Tibial nerve (tissue), 4 donors: ENCODE data around the gene ATG12. TPM values are rescaled to one million over a fixed set of nuclear protein-coding genes. Genes with fewer than 3 reads are reported as not detected.
A peak's percentile ranks its signal among the peaks of the same experiment; 100 is the strongest.

Experiments
- DNase-seq, 2 donors: peaks; one replicate each; pipeline ENCODE4 v3.0.0-alpha.2; 2019; ENCODE audit warnings: low spot score in 2 of 2
- H3K27ac ChIP-seq, 4 donors: fragments of 200-600 bp; sonication (generic) in 3 of 4; one replicate each; pipeline ENCODE4 v1.5.1; 2017 to 2019; ENCODE audit warnings: mild to moderate bottlenecking in 1 of 4
- H3K27me3 ChIP-seq, 2 donors: fragments of 200-600 bp; sonication (generic) in 1 of 2; one replicate each; pipeline versions ENCODE4 v1.5.1 to v1.6.0; 2017 to 2019
- H3K36me3 ChIP-seq, 3 donors: fragments of 200-600 bp; sonication (generic); one replicate each; pipeline ENCODE4 v1.5.1; 2018 to 2019
- H3K4me1 ChIP-seq, 4 donors: fragments of 200-600 bp; sonication (generic) in 3 of 4; one replicate each; pipeline ENCODE4 v1.5.1; 2017 to 2019
- H3K4me3 ChIP-seq, 4 donors: fragments of 200-600 bp; sonication (generic) in 3 of 4; one replicate each; pipeline ENCODE4 v1.5.1; 2017 to 2019; ENCODE audit warnings: mild to moderate bottlenecking in 1 of 4, moderate library complexity in 1 of 4
- H3K9me3 ChIP-seq, 4 donors: fragments of 200-600 bp; sonication (generic) in 3 of 4; one replicate each; pipeline ENCODE4 v1.5.1; 2017 to 2019
- EP300 ChIP-seq, 2 donors: sonication (generic); formaldehyde crosslinking; IDR thresholded peaks; one replicate each; pipeline ENCODE4 v1.6.1; 2017; ENCODE audit warnings: antibody characterized with exemption in 2 of 2, mild to moderate bottlenecking in 1 of 2
- POLR2A ChIP-seq, 2 donors: fragments of 450-650 bp; IDR thresholded peaks; one replicate each; pipeline ENCODE4 v1.6.1; 2017; ENCODE audit warnings: antibody characterized with exemption in 2 of 2, mild to moderate bottlenecking in 2 of 2, moderate library complexity in 2 of 2
- WGBS, 2 donors: methylation state at CpG; one replicate each; pipeline ENCODE4 v1.1.5; 2018; 5-methylcytosine and 5-hydroxymethylcytosine counted together
- total RNA-seq, 4 donors: library from RNA; depleted of rRNA; stranded (reverse); fragments of >200 nt; gene quantifications; one replicate each; pipeline ENCODE4 v1.1.0, GENCODE V29; 2016
- TF ChIP-seq, protein P1 (sequence below), 5 experiments: fragments of 200-600 bp in 3 of 5; fragments of 450-650 bp in 2 of 5; sonication (generic) in 3 of 5; IDR thresholded peaks; one replicate each; pipeline ENCODE4 v1.5.1; 2016 to 2019; ENCODE audit warnings: antibody characterized with exemption in 5 of 5, mild to moderate bottlenecking in 3 of 5, moderate library complexity in 2 of 5

The ATG12 gene
- total RNA-seq, 4 donors from 2014 or later, result 36.0 to 68.1 (median 49.7) TPM

DNA sequence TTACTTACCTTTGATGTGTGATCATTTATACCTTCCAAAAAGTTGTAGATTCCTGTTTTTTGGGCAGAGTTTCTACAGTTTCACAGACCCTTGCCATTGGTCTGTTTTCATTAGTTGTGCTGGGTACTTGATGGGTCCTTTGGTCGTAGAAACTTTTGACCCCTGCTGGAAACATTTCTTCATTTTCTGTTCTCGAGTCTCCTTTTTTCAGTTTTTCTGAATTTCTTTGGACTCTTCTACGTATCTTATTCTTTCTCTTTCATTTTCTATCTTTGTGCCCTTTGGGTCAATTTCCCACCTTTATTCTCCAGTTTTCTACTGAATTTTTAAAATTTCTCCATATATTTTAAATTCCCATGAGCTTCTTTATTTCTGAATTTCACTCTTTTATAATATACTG lies 17.0 kb upstream of the ATG12 start:
- Histone ChIP-seq H3K27me3 (no peaks in the 10 kb centered on the region), H3K4me1 (peaks cover 4 to 43% (median 17%) of the 10 kb centered on the region in 4 donors), H3K4me3 (no peak overlapping the region), H3K36me3 (no peaks in the 10 kb centered on the region), H3K9me3 (peaks cover 0 to 2% (median 0%) of the 10 kb centered on the region in 4 donors), H3K27ac (no peak overlapping the region)
- DNase-seq, result no peak
- TF ChIP-seq, protein P1, sequence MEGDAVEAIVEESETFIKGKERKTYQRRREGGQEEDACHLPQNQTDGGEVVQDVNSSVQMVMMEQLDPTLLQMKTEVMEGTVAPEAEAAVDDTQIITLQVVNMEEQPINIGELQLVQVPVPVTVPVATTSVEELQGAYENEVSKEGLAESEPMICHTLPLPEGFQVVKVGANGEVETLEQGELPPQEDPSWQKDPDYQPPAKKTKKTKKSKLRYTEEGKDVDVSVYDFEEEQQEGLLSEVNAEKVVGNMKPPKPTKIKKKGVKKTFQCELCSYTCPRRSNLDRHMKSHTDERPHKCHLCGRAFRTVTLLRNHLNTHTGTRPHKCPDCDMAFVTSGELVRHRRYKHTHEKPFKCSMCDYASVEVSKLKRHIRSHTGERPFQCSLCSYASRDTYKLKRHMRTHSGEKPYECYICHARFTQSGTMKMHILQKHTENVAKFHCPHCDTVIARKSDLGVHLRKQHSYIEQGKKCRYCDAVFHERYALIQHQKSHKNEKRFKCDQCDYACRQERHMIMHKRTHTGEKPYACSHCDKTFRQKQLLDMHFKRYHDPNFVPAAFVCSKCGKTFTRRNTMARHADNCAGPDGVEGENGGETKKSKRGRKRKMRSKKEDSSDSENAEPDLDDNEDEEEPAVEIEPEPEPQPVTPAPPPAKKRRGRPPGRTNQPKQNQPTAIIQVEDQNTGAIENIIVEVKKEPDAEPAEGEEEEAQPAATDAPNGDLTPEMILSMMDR (IDR thresholded peaks at IDR 0.05), result no peak
- TF ChIP-seq EP300 (IDR thresholded peaks at IDR 0.05) (no peak), POLR2A (IDR thresholded peaks at IDR 0.05) (no peak)
- WGBS, 2 donors, result 59 to 69% methylated on average over 3 of the region's 3 CpGs

DNA sequence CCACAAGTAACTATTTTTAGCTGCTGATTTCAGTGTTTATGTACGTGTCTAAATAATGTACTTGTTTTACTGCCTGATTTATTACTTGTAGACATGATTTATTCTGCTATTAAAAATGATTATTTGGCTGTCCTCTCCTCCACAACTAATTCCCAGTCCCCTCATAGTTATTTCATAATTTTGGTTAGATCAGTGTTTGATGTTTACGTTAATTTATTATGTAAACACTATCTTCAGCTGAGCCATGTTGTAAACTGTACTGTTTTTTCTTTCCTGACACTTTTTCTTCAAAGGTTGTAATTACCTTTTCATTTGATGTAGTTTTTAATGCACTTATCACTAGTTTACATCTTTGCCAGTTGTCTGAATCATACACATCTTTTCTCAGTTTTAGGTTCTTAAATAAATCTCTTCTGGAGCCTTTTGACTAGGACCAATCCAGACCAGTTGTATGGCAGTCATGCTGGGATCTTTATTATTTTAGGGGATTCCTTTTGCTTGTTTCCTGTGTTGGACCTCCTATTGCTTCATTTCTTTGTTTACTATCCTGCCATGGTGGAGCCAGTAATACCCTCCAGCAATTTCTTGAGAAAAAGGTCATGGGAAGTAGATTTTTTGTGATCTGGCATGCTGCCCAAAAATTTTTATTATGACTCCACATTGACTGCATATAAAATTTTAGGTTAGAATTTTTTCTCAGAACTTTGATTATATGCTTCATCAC lies 16.4 kb upstream of the ATG12 start:
- Histone ChIP-seq H3K9me3 (no peaks in the 10 kb centered on the region), H3K27me3 (no peaks in the 10 kb centered on the region), H3K36me3 (no peaks in the 10 kb centered on the region), H3K4me1 (peaks cover 4 to 43% (median 17%) of the 10 kb centered on the region in 4 donors), H3K27ac (peak overlapping the region in 1 of 4 donors; percentile 26), H3K4me3 (no peak overlapping the region)
- WGBS, 2 donors, result 45 to 51% methylated on average over 2 of the region's 2 CpGs
- TF ChIP-seq, protein P1 (IDR thresholded peaks at IDR 0.05), result no peak
- TF ChIP-seq EP300 (IDR thresholded peaks at IDR 0.05) (no peak), POLR2A (IDR thresholded peaks at IDR 0.05) (no peak)
- no peak for DNase-seq

DNA sequence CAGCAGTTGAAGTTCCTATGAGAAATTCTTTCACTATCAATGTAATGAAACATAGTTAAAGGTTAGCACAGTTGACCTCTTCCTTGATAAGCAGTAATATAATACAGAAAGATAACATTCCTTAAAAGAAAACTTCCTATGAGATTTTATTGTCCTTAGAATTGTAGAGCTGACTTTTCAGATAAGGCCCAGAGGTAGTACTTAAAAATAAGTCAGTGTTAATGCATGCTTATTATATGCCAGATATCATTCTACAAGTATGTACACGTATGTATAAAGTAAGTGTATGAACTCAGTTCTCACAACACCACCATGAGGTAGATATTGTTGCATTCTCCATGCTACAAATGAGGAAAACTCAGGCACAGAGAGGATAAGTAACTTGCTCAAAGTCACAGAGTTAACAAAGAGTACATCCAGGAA lies 15.7 kb upstream of the ATG12 start:
- 65 to 69% methylated on average over 1 of the region's 1 CpG for WGBS, 2 donors
- Histone ChIP-seq H3K4me3 (no peak overlapping the region), H3K36me3 (no peaks in the 10 kb centered on the region), H3K27ac (no peak overlapping the region), H3K9me3 (no peaks in the 10 kb centered on the region), H3K27me3 (no peaks in the 10 kb centered on the region), H3K4me1 (peaks cover 4 to 45% (median 17%) of the 10 kb centered on the region in 4 donors)
- TF ChIP-seq, protein P1 (IDR thresholded peaks at IDR 0.05), result no peak
- TF ChIP-seq POLR2A (IDR thresholded peaks at IDR 0.05) (no peak), EP300 (IDR thresholded peaks at IDR 0.05) (no peak)
- no peak for DNase-seq

DNA sequence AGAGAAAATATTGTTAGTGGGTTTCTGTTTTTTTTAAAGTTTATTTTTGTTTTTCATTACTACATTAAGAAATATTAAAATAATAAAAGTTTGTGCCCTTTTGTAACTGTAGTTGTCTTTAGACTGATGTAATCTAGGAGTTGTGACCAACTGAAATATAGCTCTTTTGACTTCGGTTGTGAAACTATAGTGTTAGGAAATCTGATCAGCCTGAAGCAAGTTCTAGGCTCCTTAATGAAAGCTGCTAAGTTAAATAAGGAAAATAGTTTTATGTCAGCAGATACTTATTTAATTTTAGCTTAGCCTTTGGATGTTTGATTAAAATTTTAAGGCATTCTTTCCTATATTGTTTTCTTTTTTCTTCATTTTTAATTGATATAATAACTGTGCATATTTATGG lies 14.6 kb upstream of the ATG12 start:
- DNase-seq, result no peak
- TF ChIP-seq POLR2A (IDR thresholded peaks at IDR 0.05) (no peak), EP300 (IDR thresholded peaks at IDR 0.05) (no peak)
- TF ChIP-seq, protein P1 (IDR thresholded peaks at IDR 0.05), result no peak
- Histone ChIP-seq H3K27ac (no peak overlapping the region), H3K9me3 (no peaks in the 10 kb centered on the region), H3K4me3 (no peak overlapping the region), H3K36me3 (no peaks in the 10 kb centered on the region), H3K27me3 (no peaks in the 10 kb centered on the region), H3K4me1 (peaks cover 4 to 55% (median 20%) of the 10 kb centered on the region in 4 donors)
- 40 to 53% methylated on average over 1 of the region's 1 CpG for WGBS, 2 donors

DNA sequence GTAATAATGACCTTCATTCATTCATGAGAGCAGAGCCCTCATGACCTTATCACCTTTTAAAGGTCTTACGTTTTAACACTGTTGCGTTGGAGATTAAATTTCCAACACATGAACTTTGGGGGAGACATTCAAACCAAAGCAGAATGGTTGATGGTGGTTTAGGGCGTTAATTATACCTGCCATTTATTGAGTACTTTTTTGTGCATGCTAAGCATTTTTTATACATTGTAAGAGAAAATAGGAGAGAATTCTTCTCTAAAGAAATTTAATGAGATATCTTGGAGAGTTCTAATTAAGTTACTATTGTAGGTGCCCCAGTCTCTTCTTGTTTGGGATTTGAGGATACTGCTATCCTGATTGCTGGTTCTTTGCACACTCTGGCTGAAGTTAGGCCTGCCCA lies 12.8 kb upstream of the ATG12 start:
- H3K9me3 ChIP-seq, result no peaks in the 10 kb centered on the region
- TF ChIP-seq, protein P1 (IDR thresholded peaks at IDR 0.05), result no peak
- TF ChIP-seq EP300 (IDR thresholded peaks at IDR 0.05) (no peak), POLR2A (IDR thresholded peaks at IDR 0.05) (no peak)
- 69 to 74% methylated on average over 3 of the region's 3 CpGs for WGBS, 2 donors
- H3K27ac ChIP-seq, result no peak overlapping the region
- peaks cover 4 to 60% (median 21%) of the 10 kb centered on the region in 4 donors for H3K4me1 ChIP-seq
- H3K4me3 ChIP-seq, result no peak overlapping the region
- no peaks in the 10 kb centered on the region for H3K36me3 ChIP-seq
- no peak for DNase-seq
- no peaks in the 10 kb centered on the region for H3K27me3 ChIP-seq
